WTC11 (cell line): ENCODE results near the gene RTF2. TPM values are rescaled to one million over a fixed set of nuclear protein-coding genes. Genes with fewer than 3 reads are reported as not detected.

Experiments
- ATAC-seq: fragments of 200-7000 bp; cut with Tn5 transposase; 2 replicates; pipeline ENCODE4 v1.10.0; 2021; ENCODE audit warnings: mild to moderate bottlenecking, moderate library complexity
- CTCF ChIA-PET: fragments of 300-600 bp; sonication (Branson Sonifier 250); formaldehyde crosslinking; loops from one replicate; lab custom pipeline; 2021; ENCODE audit warnings: antibody characterized with exemption; lab: Charles Lee
- POLR2A ChIA-PET: fragments of 350-600 bp; sonication (Branson Sonifier 250); formaldehyde crosslinking; loops from one replicate; lab custom pipeline; 2021; ENCODE audit warnings: antibody characterized with exemption; lab: Charles Lee
- DNase-seq: peaks from one replicate; pipeline ENCODE4 v3.0.0; 2021; ENCODE audit warnings: low spot score
- H3K27ac Mint-ChIP-seq: 2 replicates; pipeline ENCODE4 v1.8.0; 2021; ENCODE audit warnings: mixed read lengths
- H3K27me3 Mint-ChIP-seq: 2 replicates; pipeline ENCODE4 v1.8.0; 2021; ENCODE audit warnings: low read depth, mild to moderate bottlenecking, moderate library complexity, mixed read lengths
- H3K36me3 Mint-ChIP-seq: 2 replicates; pipeline ENCODE4 v1.8.0; 2021; ENCODE audit warnings: mixed read lengths
- H3K4me1 Mint-ChIP-seq: 2 replicates; pipeline ENCODE4 v1.8.0; 2022; ENCODE audit warnings: mixed read lengths
- H3K4me3 Mint-ChIP-seq: 2 replicates; pipeline ENCODE4 v1.8.0; 2021; ENCODE audit warnings: mild to moderate bottlenecking, moderate library complexity, mixed read lengths
- H3K9me3 Mint-ChIP-seq: 2 replicates; pipeline ENCODE4 v1.8.0; 2021; ENCODE audit warnings: mixed read lengths
- HMGXB4 ChIP-seq: sonication (generic); formaldehyde crosslinking; IDR thresholded peaks from 2 replicates; pipeline ENCODE4 v1.8.1; 2023; ENCODE audit warnings: mild to moderate bottlenecking, moderate library complexity, missing genetic modification reagents
- IRF2 ChIP-seq: sonication (generic); formaldehyde crosslinking; IDR thresholded peaks from 2 replicates; pipeline ENCODE4 v1.8.0; 2022; ENCODE audit warnings: low read depth, missing genetic modification reagents, borderline replicate concordance
- JUN ChIP-seq: sonication (generic); formaldehyde crosslinking; IDR thresholded peaks from 2 replicates; pipeline ENCODE4 v1.8.0; 2023; ENCODE audit warnings: mild to moderate bottlenecking, missing genetic modification reagents
- NFATC4 ChIP-seq: fragments of 250-450 bp; sonication (Bioruptor Pico); IDR thresholded peaks from 2 replicates; pipeline ENCODE4 v1.9.0; 2021; ENCODE audit warnings: mild to moderate bottlenecking
- NR1H2 ChIP-seq: sonication (generic); formaldehyde crosslinking; IDR thresholded peaks from 2 replicates; pipeline ENCODE4 v1.9.0; 2021; ENCODE audit warnings: mild to moderate bottlenecking, moderate library complexity, missing genetic modification reagents
- PRDM15 ChIP-seq: sonication (generic); formaldehyde crosslinking; IDR thresholded peaks from 2 replicates; pipeline ENCODE4 v1.8.0; 2022; ENCODE audit warnings: missing genetic modification reagents
- SOX15 ChIP-seq: fragments of 250-450 bp; sonication (Bioruptor Pico); IDR thresholded peaks from 2 replicates; pipeline ENCODE4 v1.9.0; 2021; ENCODE audit warnings: mild to moderate bottlenecking
- ZNF138 ChIP-seq: sonication (generic); formaldehyde crosslinking; conservative IDR thresholded peaks from 2 replicates; pipeline ENCODE4 v1.8.1; 2022; ENCODE audit warnings: mild to moderate bottlenecking, moderate library complexity, missing genetic modification reagents
- ZNF281 ChIP-seq: sonication (generic); formaldehyde crosslinking; IDR thresholded peaks from 2 replicates; pipeline ENCODE4 v1.8.0; 2023; ENCODE audit warnings: mild to moderate bottlenecking, missing genetic modification reagents
- ZNF396 ChIP-seq: fragments of 250-450 bp; sonication (Bioruptor Pico); IDR thresholded peaks from 2 replicates; pipeline ENCODE4 v1.8.0; 2021; ENCODE audit warnings: mild to moderate bottlenecking, moderate library complexity, borderline replicate concordance
- ZNF671 ChIP-seq: fragments of 250-450 bp; sonication (Bioruptor Pico); IDR thresholded peaks from 2 replicates; pipeline ENCODE4 v1.8.0; 2021; ENCODE audit warnings: mild to moderate bottlenecking
- total RNA-seq: library from RNA; stranded (reverse); gene quantifications from 3 replicates; pipeline ENCODE4 v1.2.3, GENCODE V29; 2021
- TF ChIP-seq, protein P1 (sequence below): sonication (generic); formaldehyde crosslinking; IDR thresholded peaks from 2 replicates; pipeline ENCODE4 v1.8.1; 2023; ENCODE audit warnings: mild to moderate bottlenecking, missing genetic modification reagents, moderate library complexity
- TF ChIP-seq, protein P2 (sequence below): sonication (generic); formaldehyde crosslinking; IDR thresholded peaks from 2 replicates; pipeline ENCODE4 v1.8.0; 2022; ENCODE audit warnings: mild to moderate bottlenecking, missing genetic modification reagents
- TF ChIP-seq, protein P3 (sequence below): sonication (generic); formaldehyde crosslinking; conservative IDR thresholded peaks from 2 replicates; pipeline ENCODE4 v1.8.1; 2023; ENCODE audit warnings: mild to moderate bottlenecking, low read depth, missing genetic modification reagents, moderate library complexity
- TF ChIP-seq, protein P4 (sequence below): sonication (generic); formaldehyde crosslinking; IDR thresholded peaks from 2 replicates; pipeline ENCODE4 v1.8.0; 2022; ENCODE audit warnings: mild to moderate bottlenecking, missing genetic modification reagents
- TF ChIP-seq, protein P5 (sequence below): sonication (generic); formaldehyde crosslinking; IDR thresholded peaks from 2 replicates; pipeline ENCODE4 v1.8.0; 2022; ENCODE audit warnings: mild to moderate bottlenecking, missing genetic modification reagents
- TF ChIP-seq, protein P6 (sequence below): fragments of 250-450 bp; sonication (Bioruptor Pico); IDR thresholded peaks from 2 replicates; pipeline ENCODE4 v1.9.0; 2021; ENCODE audit warnings: mild to moderate bottlenecking
- TF ChIP-seq, protein P7 (sequence below): sonication (generic); formaldehyde crosslinking; IDR thresholded peaks from 2 replicates; pipeline ENCODE4 v1.8.1; 2022; ENCODE audit warnings: mild to moderate bottlenecking, missing genetic modification reagents, moderate library complexity, borderline replicate concordance

Gene RTF2
- total RNA-seq, 1 experiment from 2014 or later: 46.3 TPM

- DNase-seq (no peak), ATAC-seq (no peak)
- ChIA-PET POLR2A (no interaction called here), CTCF (no interaction called here)
- Mint-ChIP-seq H3K27ac (no peak overlapping the region), H3K36me3 (no peaks in the 10 kb centered on the region), H3K27me3 (peaks cover 36% of the 10 kb centered on the region), H3K9me3 (no peaks in the 10 kb centered on the region), H3K4me3 (no peak overlapping the region), H3K4me1 (peaks cover 9% of the 10 kb centered on the region)
- TF ChIP-seq NFATC4 (CRISPR knock-in tag) (no peak), ZNF138 (no peak), JUN (no peak), HMGXB4 (CRISPR knock-in tag) (no peak), PRDM15 (no peak), ZNF671 (CRISPR knock-in tag) (no peak), SOX15 (CRISPR knock-in tag) (no peak), NR1H2 (CRISPR knock-in tag) (no peak), IRF2 (CRISPR knock-in tag) (no peak), ZNF281 (CRISPR knock-in tag) (no peak), ZNF396 (CRISPR knock-in tag) (no peak)
- TF ChIP-seq, protein P1, sequence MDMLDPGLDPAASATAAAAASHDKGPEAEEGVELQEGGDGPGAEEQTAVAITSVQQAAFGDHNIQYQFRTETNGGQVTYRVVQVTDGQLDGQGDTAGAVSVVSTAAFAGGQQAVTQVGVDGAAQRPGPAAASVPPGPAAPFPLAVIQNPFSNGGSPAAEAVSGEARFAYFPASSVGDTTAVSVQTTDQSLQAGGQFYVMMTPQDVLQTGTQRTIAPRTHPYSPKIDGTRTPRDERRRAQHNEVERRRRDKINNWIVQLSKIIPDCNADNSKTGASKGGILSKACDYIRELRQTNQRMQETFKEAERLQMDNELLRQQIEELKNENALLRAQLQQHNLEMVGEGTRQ (CRISPR knock-in tag): no peak
- TF ChIP-seq, protein P2, sequence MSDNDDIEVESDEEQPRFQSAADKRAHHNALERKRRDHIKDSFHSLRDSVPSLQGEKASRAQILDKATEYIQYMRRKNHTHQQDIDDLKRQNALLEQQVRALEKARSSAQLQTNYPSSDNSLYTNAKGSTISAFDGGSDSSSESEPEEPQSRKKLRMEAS (CRISPR knock-in tag): no peak
- TF ChIP-seq, protein P3, sequence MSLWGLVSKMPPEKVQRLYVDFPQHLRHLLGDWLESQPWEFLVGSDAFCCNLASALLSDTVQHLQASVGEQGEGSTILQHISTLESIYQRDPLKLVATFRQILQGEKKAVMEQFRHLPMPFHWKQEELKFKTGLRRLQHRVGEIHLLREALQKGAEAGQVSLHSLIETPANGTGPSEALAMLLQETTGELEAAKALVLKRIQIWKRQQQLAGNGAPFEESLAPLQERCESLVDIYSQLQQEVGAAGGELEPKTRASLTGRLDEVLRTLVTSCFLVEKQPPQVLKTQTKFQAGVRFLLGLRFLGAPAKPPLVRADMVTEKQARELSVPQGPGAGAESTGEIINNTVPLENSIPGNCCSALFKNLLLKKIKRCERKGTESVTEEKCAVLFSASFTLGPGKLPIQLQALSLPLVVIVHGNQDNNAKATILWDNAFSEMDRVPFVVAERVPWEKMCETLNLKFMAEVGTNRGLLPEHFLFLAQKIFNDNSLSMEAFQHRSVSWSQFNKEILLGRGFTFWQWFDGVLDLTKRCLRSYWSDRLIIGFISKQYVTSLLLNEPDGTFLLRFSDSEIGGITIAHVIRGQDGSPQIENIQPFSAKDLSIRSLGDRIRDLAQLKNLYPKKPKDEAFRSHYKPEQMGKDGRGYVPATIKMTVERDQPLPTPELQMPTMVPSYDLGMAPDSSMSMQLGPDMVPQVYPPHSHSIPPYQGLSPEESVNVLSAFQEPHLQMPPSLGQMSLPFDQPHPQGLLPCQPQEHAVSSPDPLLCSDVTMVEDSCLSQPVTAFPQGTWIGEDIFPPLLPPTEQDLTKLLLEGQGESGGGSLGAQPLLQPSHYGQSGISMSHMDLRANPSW (CRISPR knock-in tag): no peak
- TF ChIP-seq, protein P4, sequence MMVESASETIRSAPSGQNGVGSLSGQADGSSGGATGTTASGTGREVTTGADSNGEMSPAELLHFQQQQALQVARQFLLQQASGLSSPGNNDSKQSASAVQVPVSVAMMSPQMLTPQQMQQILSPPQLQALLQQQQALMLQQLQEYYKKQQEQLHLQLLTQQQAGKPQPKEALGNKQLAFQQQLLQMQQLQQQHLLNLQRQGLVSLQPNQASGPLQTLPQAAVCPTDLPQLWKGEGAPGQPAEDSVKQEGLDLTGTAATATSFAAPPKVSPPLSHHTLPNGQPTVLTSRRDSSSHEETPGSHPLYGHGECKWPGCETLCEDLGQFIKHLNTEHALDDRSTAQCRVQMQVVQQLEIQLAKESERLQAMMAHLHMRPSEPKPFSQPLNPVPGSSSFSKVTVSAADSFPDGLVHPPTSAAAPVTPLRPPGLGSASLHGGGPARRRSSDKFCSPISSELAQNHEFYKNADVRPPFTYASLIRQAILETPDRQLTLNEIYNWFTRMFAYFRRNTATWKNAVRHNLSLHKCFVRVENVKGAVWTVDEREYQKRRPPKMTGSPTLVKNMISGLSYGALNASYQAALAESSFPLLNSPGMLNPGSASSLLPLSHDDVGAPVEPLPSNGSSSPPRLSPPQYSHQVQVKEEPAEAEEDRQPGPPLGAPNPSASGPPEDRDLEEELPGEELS (CRISPR knock-in tag): no peak
- TF ChIP-seq, protein P5, sequence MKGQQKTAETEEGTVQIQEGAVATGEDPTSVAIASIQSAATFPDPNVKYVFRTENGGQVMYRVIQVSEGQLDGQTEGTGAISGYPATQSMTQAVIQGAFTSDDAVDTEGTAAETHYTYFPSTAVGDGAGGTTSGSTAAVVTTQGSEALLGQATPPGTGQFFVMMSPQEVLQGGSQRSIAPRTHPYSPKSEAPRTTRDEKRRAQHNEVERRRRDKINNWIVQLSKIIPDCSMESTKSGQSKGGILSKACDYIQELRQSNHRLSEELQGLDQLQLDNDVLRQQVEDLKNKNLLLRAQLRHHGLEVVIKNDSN (CRISPR knock-in tag): no peak
- TF ChIP-seq, protein P6, sequence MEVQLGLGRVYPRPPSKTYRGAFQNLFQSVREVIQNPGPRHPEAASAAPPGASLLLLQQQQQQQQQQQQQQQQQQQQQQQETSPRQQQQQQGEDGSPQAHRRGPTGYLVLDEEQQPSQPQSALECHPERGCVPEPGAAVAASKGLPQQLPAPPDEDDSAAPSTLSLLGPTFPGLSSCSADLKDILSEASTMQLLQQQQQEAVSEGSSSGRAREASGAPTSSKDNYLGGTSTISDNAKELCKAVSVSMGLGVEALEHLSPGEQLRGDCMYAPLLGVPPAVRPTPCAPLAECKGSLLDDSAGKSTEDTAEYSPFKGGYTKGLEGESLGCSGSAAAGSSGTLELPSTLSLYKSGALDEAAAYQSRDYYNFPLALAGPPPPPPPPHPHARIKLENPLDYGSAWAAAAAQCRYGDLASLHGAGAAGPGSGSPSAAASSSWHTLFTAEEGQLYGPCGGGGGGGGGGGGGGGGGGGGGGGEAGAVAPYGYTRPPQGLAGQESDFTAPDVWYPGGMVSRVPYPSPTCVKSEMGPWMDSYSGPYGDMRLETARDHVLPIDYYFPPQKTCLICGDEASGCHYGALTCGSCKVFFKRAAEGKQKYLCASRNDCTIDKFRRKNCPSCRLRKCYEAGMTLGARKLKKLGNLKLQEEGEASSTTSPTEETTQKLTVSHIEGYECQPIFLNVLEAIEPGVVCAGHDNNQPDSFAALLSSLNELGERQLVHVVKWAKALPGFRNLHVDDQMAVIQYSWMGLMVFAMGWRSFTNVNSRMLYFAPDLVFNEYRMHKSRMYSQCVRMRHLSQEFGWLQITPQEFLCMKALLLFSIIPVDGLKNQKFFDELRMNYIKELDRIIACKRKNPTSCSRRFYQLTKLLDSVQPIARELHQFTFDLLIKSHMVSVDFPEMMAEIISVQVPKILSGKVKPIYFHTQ (CRISPR knock-in tag): no peak
- TF ChIP-seq, protein P7, sequence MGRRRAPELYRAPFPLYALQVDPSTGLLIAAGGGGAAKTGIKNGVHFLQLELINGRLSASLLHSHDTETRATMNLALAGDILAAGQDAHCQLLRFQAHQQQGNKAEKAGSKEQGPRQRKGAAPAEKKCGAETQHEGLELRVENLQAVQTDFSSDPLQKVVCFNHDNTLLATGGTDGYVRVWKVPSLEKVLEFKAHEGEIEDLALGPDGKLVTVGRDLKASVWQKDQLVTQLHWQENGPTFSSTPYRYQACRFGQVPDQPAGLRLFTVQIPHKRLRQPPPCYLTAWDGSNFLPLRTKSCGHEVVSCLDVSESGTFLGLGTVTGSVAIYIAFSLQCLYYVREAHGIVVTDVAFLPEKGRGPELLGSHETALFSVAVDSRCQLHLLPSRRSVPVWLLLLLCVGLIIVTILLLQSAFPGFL: no peak
Observed at GRCh38 chr20:56420028-56420427, 48.4 kb upstream of the RTF2 start.
